Brain microvascular endothelial cell (primary cell): ENCODE results near the gene MOG.

Experiments used
- DNase-seq: peaks from one replicate; pipeline ENCODE4 v3.0.0-alpha.2; 2020
- H3K27ac ChIP-seq: fragments of 250-450 bp; sonication (Bioruptor Pico); 2 replicates; pipeline ENCODE4 v1.5.1; 2020; ENCODE audit warnings: mild to moderate bottlenecking, moderate library complexity
- H3K27me3 ChIP-seq: fragments of 250-450 bp; sonication (Bioruptor Pico); replicated peaks from 2 replicates; pipeline ENCODE4 v1.5.1; 2020; ENCODE audit warnings: mild to moderate bottlenecking
- H3K36me3 ChIP-seq: fragments of 250-450 bp; sonication (Bioruptor Pico); replicated peaks from 2 replicates; pipeline ENCODE4 v1.5.1; 2020; ENCODE audit warnings: mild to moderate bottlenecking
- H3K4me3 ChIP-seq: 2 replicates; pipeline ENCODE4 v1.5.1; 2011; ENCODE audit warnings: low read depth, mild to moderate bottlenecking, control low read depth, low read length, moderate library complexity
- in situ Hi-C: cut with HindIII; loops from 2 replicates; pipeline ENCODE4 v1.10.0; 2017; ENCODE audit warnings: low sequenced_read_pairs, low pct_ligation_motif_present
- TF ChIP-seq, protein P1 (sequence below): IDR thresholded peaks from 2 replicates; pipeline ENCODE4 v1.5.1; 2011; ENCODE audit warnings: low read depth, mild to moderate bottlenecking, moderate library complexity, low read length, control low read depth, inconsistent platforms; ENCODE audit errors: missing control alignments

The MOG gene

DNA sequence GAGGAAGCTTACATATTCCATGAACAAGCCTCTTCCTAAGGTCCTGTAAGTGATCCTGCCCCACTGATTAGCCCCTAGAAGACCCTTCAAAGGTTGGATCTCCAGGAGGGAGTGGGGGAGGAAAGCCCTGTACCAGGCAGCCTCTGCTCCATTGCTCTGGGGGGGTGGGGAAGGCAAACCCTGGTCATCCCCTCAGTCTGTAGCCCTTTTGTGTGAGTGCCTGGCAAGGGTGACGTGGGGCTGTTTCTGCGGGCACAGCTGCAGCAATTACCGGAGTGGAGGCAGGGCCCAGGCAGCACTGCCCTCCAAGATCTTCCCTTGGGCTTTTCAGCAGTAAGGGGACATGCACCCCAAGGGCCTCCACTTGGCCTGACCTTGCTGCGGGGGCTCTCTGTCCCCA lies at the start of gene MOG:
Gene MOG, plus strand, starts transcription at position 295 of the 400 bp plus-strand sequence. CDS start 118 bp downstream, outside the sequence.
- Histone ChIP-seq H3K36me3 (no peaks in the 10 kb centered on the region), H3K4me3 (no peak within 1 kb of the TSS), H3K27ac (no peak within 1 kb of the TSS), H3K27me3 (peaks cover 4% of the 10 kb centered on the region)
- no peak for DNase-seq
- TF ChIP-seq, protein P1, sequence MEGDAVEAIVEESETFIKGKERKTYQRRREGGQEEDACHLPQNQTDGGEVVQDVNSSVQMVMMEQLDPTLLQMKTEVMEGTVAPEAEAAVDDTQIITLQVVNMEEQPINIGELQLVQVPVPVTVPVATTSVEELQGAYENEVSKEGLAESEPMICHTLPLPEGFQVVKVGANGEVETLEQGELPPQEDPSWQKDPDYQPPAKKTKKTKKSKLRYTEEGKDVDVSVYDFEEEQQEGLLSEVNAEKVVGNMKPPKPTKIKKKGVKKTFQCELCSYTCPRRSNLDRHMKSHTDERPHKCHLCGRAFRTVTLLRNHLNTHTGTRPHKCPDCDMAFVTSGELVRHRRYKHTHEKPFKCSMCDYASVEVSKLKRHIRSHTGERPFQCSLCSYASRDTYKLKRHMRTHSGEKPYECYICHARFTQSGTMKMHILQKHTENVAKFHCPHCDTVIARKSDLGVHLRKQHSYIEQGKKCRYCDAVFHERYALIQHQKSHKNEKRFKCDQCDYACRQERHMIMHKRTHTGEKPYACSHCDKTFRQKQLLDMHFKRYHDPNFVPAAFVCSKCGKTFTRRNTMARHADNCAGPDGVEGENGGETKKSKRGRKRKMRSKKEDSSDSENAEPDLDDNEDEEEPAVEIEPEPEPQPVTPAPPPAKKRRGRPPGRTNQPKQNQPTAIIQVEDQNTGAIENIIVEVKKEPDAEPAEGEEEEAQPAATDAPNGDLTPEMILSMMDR: no peak
- in situ Hi-C loops: no loop called here

DNA sequence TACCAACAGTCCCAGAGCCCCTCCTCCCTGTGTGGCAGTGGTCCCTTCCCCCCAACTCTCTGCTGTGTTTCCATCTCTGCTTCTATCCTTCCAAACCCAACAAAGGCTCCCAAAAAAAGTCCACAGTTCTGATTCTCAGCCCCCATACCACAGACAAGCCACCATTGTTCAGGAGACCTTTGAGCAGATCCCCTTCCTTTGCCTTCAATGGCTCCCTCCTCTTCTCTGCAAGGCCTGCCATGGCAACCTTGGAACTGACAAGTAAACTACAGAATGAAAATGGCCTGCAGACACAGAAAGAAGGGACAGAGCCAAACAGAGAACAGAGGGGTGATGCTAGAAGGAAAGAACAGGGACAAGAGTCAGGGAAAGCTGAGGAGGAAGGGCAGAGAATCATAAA lies 48.8 kb upstream of the MOG start:
- no peak for DNase-seq
- Histone ChIP-seq H3K36me3 (peaks cover 57% of the 10 kb centered on the region), H3K27ac (no peak overlapping the region), H3K27me3 (no peaks in the 10 kb centered on the region), H3K4me3 (no peak overlapping the region)
- in situ Hi-C loops: no loop called here
- TF ChIP-seq, protein P1: no peak

DNA sequence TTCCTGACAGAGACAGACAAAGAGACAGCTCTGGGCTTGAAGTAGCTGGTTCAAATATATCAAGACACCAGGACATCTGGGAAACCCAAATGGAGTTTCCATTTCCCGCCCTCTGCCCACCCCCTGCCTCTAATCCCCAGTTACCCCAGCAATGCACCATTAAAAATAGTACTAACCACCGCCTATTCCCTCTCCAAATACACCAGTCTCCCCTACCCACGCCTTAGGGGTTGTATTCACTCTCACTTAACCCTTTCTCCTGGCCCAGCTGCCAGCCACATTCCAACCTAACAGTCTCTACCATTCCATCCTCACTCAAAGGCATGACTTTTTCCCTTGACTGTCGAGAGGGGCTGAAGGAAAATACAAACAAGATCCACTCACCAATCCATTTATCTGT lies 46.4 kb upstream of the MOG start:
- H3K36me3 ChIP-seq: peaks cover 55% of the 10 kb centered on the region

DNA sequence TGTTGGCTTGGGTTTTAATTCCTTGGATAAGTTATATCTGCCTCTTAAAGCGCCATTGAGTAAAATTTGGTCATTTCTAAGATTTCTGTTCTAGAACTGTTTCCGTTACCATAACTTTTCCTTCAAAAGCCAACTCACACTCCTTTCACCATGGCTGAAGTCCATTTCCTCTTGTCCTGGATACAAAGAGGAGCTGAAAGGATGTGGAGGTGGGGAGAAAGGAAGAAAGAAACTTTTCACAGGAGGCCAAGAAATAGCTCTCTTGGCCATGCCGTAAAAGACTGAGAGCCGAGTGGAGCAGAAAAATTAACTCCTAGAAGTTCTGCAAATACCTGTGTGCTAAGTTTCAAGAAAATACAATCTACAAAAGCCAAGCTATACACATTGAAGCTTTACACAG lies 45.5 kb upstream of the MOG start:
- H3K27me3 ChIP-seq: no peaks in the 10 kb centered on the region
- no peak overlapping the region for H3K4me3 ChIP-seq
- no peak for DNase-seq
- TF ChIP-seq, protein P1: no peak
- H3K27ac ChIP-seq: no peak overlapping the region
- in situ Hi-C loops: no loop called here
- peaks cover 48% of the 10 kb centered on the region for H3K36me3 ChIP-seq

More for the DNA sequence above, 46.4 kb upstream of the MOG start:
- in situ Hi-C loops: no loop called here
- H3K27ac ChIP-seq: no peak overlapping the region
- DNase-seq: no peak
- TF ChIP-seq, protein P1: no peak
- no peaks in the 10 kb centered on the region for H3K27me3 ChIP-seq
- H3K4me3 ChIP-seq: no peak overlapping the region

DNA sequence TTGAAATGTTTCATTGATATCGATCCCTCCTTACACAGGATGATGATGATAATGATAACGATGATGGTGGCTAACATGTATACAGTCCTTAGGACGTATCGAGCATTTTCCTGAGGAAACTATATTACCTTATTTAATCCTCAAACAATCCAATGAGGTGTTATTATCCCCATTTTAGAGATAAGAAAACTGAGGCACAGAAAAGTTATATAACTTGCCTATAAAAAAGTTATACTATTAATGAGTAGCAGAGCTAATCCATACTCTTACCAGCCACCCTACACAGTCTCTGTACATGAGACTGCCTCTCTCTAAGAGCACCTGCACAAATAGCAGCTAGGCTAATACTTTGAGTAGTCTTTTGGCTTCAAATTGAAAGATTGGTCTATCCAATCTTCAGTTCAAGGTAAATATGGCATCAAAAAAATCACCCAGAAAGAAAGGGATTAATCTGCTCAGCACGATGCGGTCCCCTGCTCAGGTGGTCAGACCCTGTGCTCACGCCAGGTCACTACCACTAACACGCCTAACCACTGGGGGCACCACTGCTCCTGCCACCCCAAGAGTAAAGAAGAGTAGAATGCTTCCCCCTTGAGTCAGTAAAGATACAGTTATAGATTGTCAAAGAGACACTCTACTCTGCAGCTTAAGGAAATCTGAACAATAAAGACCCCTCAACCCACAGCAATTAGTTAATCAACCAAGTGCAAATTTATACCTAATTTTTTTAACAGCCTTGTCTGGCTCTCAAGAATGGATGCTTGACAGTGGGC lies 38.9 kb upstream of the MOG start:
- Histone ChIP-seq H3K4me3 (no peak overlapping the region), H3K27me3 (no peaks in the 10 kb centered on the region), H3K36me3 (peaks cover 44% of the 10 kb centered on the region), H3K27ac (no peak overlapping the region)
- no peak for DNase-seq
- in situ Hi-C loops: no loop called here
- TF ChIP-seq, protein P1: peak; percentile 51
